BJ (cell line): ENCODE measurements around the gene PDLIM5. TPM values are rescaled to one million over a fixed set of nuclear protein-coding genes. Genes with fewer than 3 reads are reported as not detected.

Experiments
- CTCF ChIA-PET: fragments of 350-600 bp; formaldehyde crosslinking; extraction: SDS; loops from one replicate; lab custom pipeline; 2021; ENCODE audit warnings: antibody characterized with exemption, inconsistent platforms; lab: Yijun Ruan, JAX
- POLR2A ChIA-PET: fragments of 300-600 bp; sonication (Branson Sonifier 250); formaldehyde crosslinking; extraction: SDS; loops from one replicate; lab custom pipeline; 2021; ENCODE audit warnings: antibody characterized with exemption; lab: Charles Lee
- DNase-seq: peaks from one replicate; pipeline ENCODE4 v3.0.0-alpha.2; 2011; ENCODE audit warnings: low read depth
- H3K27me3 ChIP-seq: 2 replicates; pipeline ENCODE4 v1.6.0; 2011; ENCODE audit warnings: low read length; ENCODE audit not compliant: control insufficient read depth, insufficient read depth
- H3K36me3 ChIP-seq: 2 replicates; pipeline ENCODE4 v1.5.1; 2011; ENCODE audit warnings: low read length; ENCODE audit not compliant: control insufficient read depth, insufficient read depth
- H3K4me3 ChIP-seq: 2 replicates; pipeline ENCODE4 v1.5.1; 2011; ENCODE audit warnings: low read depth, mild to moderate bottlenecking, control low read depth, low read length
- polyA plus RNA-seq: library from polyadenylated mRNA; depleted of rRNA; stranded (reverse); fragments of >200 nt; gene quantifications from 2 replicates; pipeline ENCODE4 v1.2.3, GENCODE V29; 2011
- TF ChIP-seq, protein P1 (sequence below): IDR thresholded peaks from 2 replicates; pipeline ENCODE4 v1.5.1; 2011; ENCODE audit warnings: low read depth, mild to moderate bottlenecking, control low read depth, inconsistent platforms, low read length, moderate library complexity; ENCODE audit not compliant: insufficient read depth

PDLIM5 gene
- polyA plus RNA-seq, 1 experiment, result 353 TPM

DNA sequence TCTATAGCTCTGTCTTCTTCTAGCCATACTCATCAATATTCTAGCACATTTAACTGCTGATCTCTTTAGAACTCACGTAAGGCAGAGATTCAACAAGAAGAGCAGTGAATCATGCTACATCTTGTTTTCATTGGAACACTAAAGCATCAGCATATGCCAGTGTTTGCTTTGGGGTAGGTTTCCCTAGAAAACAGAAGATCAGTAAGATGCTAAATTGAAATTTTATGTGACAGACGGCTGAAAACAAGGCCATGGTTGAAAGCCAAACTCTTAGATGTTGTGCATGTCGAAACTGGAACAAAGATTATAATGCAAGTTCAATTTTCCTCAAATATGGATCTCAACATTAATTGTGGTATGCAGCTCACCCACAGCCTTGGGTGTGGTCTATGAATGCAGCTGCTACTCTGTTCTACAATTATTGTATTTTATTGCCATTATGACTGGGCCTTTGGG lies 107.6 kb downstream of the PDLIM5 start:
- no peak for DNase-seq
- H3K36me3 ChIP-seq, result no peaks in the 10 kb centered on the region
- TF ChIP-seq, protein P1, sequence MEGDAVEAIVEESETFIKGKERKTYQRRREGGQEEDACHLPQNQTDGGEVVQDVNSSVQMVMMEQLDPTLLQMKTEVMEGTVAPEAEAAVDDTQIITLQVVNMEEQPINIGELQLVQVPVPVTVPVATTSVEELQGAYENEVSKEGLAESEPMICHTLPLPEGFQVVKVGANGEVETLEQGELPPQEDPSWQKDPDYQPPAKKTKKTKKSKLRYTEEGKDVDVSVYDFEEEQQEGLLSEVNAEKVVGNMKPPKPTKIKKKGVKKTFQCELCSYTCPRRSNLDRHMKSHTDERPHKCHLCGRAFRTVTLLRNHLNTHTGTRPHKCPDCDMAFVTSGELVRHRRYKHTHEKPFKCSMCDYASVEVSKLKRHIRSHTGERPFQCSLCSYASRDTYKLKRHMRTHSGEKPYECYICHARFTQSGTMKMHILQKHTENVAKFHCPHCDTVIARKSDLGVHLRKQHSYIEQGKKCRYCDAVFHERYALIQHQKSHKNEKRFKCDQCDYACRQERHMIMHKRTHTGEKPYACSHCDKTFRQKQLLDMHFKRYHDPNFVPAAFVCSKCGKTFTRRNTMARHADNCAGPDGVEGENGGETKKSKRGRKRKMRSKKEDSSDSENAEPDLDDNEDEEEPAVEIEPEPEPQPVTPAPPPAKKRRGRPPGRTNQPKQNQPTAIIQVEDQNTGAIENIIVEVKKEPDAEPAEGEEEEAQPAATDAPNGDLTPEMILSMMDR, result no peak
- ChIA-PET POLR2A (no interaction called here), CTCF (interaction anchor here (0.8 to 1.1 kb wide), 2 partner anchors 11 to 12 kb away, joined by 3 read pairs; no protein-coding TSS in a partner anchor)
- H3K4me3 ChIP-seq, result no peak overlapping the region
- no peaks in the 10 kb centered on the region for H3K27me3 ChIP-seq

DNA sequence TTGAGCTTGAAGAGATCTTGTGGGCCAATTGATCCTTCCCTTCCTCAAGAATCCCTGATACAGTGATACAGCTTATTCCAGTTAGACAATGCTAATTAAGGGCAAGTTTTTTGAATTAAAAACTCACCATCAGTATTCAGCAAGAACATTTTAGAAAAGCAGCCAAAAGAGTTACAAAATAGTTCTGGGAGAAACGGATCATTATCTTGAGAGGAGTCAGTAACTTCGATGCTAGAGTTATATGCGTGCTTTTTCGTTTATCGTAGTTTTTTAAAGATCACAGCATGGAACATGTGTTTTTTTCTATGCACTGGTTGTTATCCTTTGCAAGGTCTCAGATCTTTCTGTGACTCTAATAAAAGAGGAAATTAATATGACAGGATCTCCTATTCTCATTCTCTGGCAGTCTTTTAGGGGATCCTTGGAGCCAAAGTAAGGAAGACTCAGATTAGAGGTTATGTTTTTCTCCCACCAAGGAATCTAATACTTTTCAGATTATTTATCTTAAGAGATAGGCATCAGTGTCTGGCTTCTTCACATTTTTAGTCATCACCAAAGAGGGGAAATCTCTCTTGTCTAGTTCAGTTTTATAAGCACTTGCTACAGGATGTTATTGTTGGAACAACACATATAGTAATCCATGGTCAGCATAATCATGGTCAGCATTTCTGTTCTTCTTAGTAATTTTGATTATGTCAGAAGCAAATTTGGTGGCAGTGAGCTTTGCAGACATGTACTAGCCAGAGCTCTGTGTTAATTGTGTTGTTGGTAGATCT lies 109.7 kb downstream of the PDLIM5 start:
- ChIA-PET CTCF (interaction anchor here (0.8 kb wide), 1 partner anchor 11 kb away, joined by 3 read pairs; no protein-coding TSS in a partner anchor), POLR2A (no interaction called here)
- H3K4me3 ChIP-seq, result no peak overlapping the region

GRCh38 chr4:94562285-94562684 lies 110.5 kb downstream of the PDLIM5 start:
- POLR2A ChIA-PET, result no interaction called here
- no peaks in the 10 kb centered on the region for H3K36me3 ChIP-seq
- DNase-seq, result no peak
- no peaks in the 10 kb centered on the region for H3K27me3 ChIP-seq
- CTCF ChIA-PET, result no interaction called here
- H3K4me3 ChIP-seq, result no peak overlapping the region
- TF ChIP-seq, protein P1, result no peak

More for the DNA sequence above, 109.7 kb downstream of the PDLIM5 start:
- Histone ChIP-seq H3K36me3 (no peaks in the 10 kb centered on the region), H3K27me3 (no peaks in the 10 kb centered on the region)
- TF ChIP-seq, protein P1, result no peak
- peak; percentile 59 for DNase-seq

DNA sequence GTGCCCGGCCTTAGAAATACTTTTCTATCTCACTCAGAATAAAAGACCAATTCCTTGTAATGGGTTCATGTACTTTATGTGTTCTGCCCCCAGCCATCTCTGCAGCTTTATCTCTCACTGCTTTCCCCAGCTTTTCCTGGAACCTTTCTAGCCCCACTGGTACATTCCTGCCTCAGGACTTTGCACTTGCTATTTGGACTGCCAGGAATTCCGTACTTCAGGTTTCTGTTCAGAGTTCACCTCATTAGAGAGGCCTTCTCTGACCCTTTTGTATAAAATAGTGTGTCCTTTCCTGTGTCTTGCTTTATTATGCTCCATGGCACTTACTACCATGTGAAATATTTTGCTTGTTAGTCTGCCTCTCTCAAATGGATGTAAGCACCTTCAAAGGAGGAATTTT lies 112.5 kb downstream of the PDLIM5 start:
- DNase-seq, result no peak

DNA sequence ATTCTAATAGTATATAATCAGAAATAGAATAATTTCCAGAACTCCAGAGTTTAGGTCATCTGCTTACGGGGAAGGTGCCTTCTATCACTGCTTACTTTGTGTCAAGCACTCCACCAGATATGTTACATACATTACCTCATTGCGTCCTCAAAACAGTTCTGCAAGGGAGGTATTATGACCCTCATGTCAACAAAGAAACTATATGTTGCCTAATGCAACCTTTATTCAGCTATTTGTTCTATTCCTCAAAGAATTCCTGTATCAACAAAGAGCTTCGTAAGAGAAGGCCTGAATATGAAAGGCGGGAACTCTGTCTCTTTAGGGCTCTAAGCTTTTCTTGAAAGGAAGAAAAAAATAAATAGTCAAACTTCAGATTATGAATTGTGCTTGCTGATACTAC lies 114.7 kb downstream of the PDLIM5 start:
- ChIA-PET POLR2A (no interaction called here), CTCF (no interaction called here)
- H3K4me3 ChIP-seq, result no peak overlapping the region
- H3K27me3 ChIP-seq, result no peaks in the 10 kb centered on the region
- DNase-seq, result no peak
- H3K36me3 ChIP-seq, result no peaks in the 10 kb centered on the region
- TF ChIP-seq, protein P1, result no peak

More for the DNA sequence above, 112.5 kb downstream of the PDLIM5 start:
- ChIA-PET POLR2A (no interaction called here), CTCF (no interaction called here)
- TF ChIP-seq, protein P1, result no peak
- Histone ChIP-seq H3K27me3 (no peaks in the 10 kb centered on the region), H3K4me3 (no peak overlapping the region), H3K36me3 (no peaks in the 10 kb centered on the region)
